HepG2 (cell line): Measurements from ENCODE around the gene MGARP. TPM values are rescaled to one million over a fixed set of nuclear protein-coding genes. Genes with fewer than 3 reads are reported as not detected.

Experiments used
- ATF7-NPFF ChIP-seq: sonication (generic); formaldehyde crosslinking; IDR thresholded peaks from 2 replicates; pipeline ENCODE4 v1.8.1; 2023; ENCODE audit warnings: mild to moderate bottlenecking, low read depth, missing genetic modification reagents, moderate library complexity
- CERS6 ChIP-seq: sonication (generic); formaldehyde crosslinking; IDR thresholded peaks from 2 replicates; pipeline ENCODE4 v1.5.0; 2020; ENCODE audit warnings: missing genetic modification reagents
- DMAP1 ChIP-seq: IDR thresholded peaks from 2 replicates; pipeline ENCODE4 v1.6.1; 2016
- DPF2 ChIP-seq: sonication (generic); formaldehyde crosslinking; IDR thresholded peaks from 2 replicates; pipeline ENCODE4 v1.4.0; 2020; ENCODE audit warnings: mild to moderate bottlenecking, low read depth, missing genetic modification reagents, borderline replicate concordance
- ELF4 ChIP-seq: sonication (generic); formaldehyde crosslinking; IDR thresholded peaks from 2 replicates; pipeline ENCODE4 v1.5.0; 2020; ENCODE audit warnings: missing genetic modification reagents, mild to moderate bottlenecking, moderate library complexity, borderline replicate concordance
- GABPA ChIP-seq, 2 experiments: IDR thresholded peaks; 2 replicates each; pipeline ENCODE4 v1.6.1; 2011 to 2016; ENCODE audit warnings: low read depth in 2 of 2, low read length in 1 of 2, missing biosample characterization in 1 of 2, missing genetic modification characterization in 1 of 2
- KAT7 ChIP-seq: IDR thresholded peaks from 2 replicates; pipeline ENCODE4 v1.6.1; 2018; ENCODE audit warnings: borderline replicate concordance, missing compliant biosample characterization
- KDM1A ChIP-seq: IDR thresholded peaks from 2 replicates; pipeline ENCODE4 v1.6.1; 2016; ENCODE audit warnings: missing compliant biosample characterization
- MBD4 ChIP-seq: IDR thresholded peaks from 2 replicates; pipeline ENCODE4 v1.6.1; 2012; ENCODE audit warnings: low read length, inconsistent platforms, borderline replicate concordance
- PLSCR1 ChIP-seq: sonication (generic); formaldehyde crosslinking; IDR thresholded peaks from 2 replicates; pipeline ENCODE4 v1.5.0; 2020; ENCODE audit warnings: missing genetic modification reagents, mild to moderate bottlenecking, borderline replicate concordance
- POGZ ChIP-seq: sonication (generic); formaldehyde crosslinking; IDR thresholded peaks from 2 replicates; pipeline ENCODE4 v1.4.0; 2020; ENCODE audit warnings: mild to moderate bottlenecking, missing genetic modification reagents
- SP4 ChIP-seq: sonication (generic); formaldehyde crosslinking; IDR thresholded peaks from 2 replicates; pipeline ENCODE4 v1.8.1; 2023; ENCODE audit warnings: mild to moderate bottlenecking, missing genetic modification reagents
- SRY ChIP-seq: sonication (generic); formaldehyde crosslinking; IDR thresholded peaks from 2 replicates; pipeline ENCODE4 v1.8.0; 2022; ENCODE audit warnings: mild to moderate bottlenecking, missing genetic modification reagents
- ZBTB14 ChIP-seq: sonication (generic); formaldehyde crosslinking; IDR thresholded peaks from 2 replicates; pipeline ENCODE4 v1.4.0; 2020; ENCODE audit warnings: missing genetic modification reagents
- ZNF205 ChIP-seq: IDR thresholded peaks from 2 replicates; pipeline ENCODE4 v1.6.1; 2018; ENCODE audit warnings: missing biosample characterization, missing genetic modification reagents
- ZNF24 ChIP-seq: fragments of 450-650 bp; IDR thresholded peaks from 2 replicates; pipeline ENCODE4 v1.6.1; 2017; ENCODE audit warnings: antibody characterized with exemption, mild to moderate bottlenecking
- ZNF253 ChIP-seq: sonication (generic); formaldehyde crosslinking; IDR thresholded peaks from 2 replicates; pipeline ENCODE4 v1.8.0; 2022; ENCODE audit warnings: mild to moderate bottlenecking, missing genetic modification reagents, borderline replicate concordance
- ZNF296 ChIP-seq: sonication (generic); formaldehyde crosslinking; conservative IDR thresholded peaks from 2 replicates; pipeline ENCODE4 v1.5.0; 2020; ENCODE audit warnings: mild to moderate bottlenecking, missing genetic modification reagents
- ZNF382 ChIP-seq: sonication (generic); formaldehyde crosslinking; IDR thresholded peaks from 2 replicates; pipeline ENCODE4 v1.5.0; 2020; ENCODE audit warnings: missing genetic modification reagents, mild to moderate bottlenecking, borderline replicate concordance
- ZNF468 ChIP-seq: sonication (generic); formaldehyde crosslinking; IDR thresholded peaks from 2 replicates; pipeline ENCODE4 v1.8.0; 2022; ENCODE audit warnings: mild to moderate bottlenecking, moderate library complexity, missing genetic modification reagents
- ZNF703 ChIP-seq: sonication (generic); formaldehyde crosslinking; IDR thresholded peaks from 2 replicates; pipeline ENCODE4 v1.5.1; 2020; ENCODE audit warnings: missing genetic modification reagents, mild to moderate bottlenecking, moderate library complexity, borderline replicate concordance
- ZNF781 ChIP-seq: sonication (generic); formaldehyde crosslinking; IDR thresholded peaks from 2 replicates; pipeline ENCODE4 v1.5.1; 2020; ENCODE audit warnings: borderline replicate concordance, mild to moderate bottlenecking, missing genetic modification reagents; ENCODE audit errors: not compliant biosample characterization
- polyA plus RNA-seq, 8 experiments: library from polyadenylated mRNA; depleted of rRNA in 3 of 8; stranded (reverse) in 7 of 8; unstranded in 1 of 8; fragments of >200 nt; fragmentation: Illumina TruSeq in 4 of 8; extraction: Trizol in 4 of 8; gene quantifications; 2 replicates each; pipeline versions ENCODE4 v1.2.1 to v1.2.3, GENCODE V29; 2011 to 2016; ENCODE audit warnings: low read depth in 4 of 8, missing spikeins in 1 of 8, mixed read lengths in 1 of 8; ENCODE audit not compliant: insufficient read depth in 1 of 8
- total RNA-seq, 5 experiments: library from RNA; depleted of rRNA; stranded (reverse); fragments of >200 nt; fragmentation: Illumina TruSeq; extraction: Trizol; gene quantifications; 2 replicates each; pipeline ENCODE4 v1.2.3, GENCODE V29; 2016; ENCODE audit warnings: low read depth in 1 of 5

MGARP gene
- total and polyA plus RNA-seq, 2 of the 13 experiments (the other 11 are each of a cell fraction or from before 2014, with no cell fraction given), result 0.11 to 0.13 TPM

- TF ChIP-seq SRY (CRISPR knock-in tag) (0 out of 2 replicates have a peak, but pooled peaks have one; percentile 52), ZNF24 (no peak), ZNF468 (CRISPR knock-in tag) (no peak), GABPA (IDR thresholded peaks at IDR 0.05; ENCODE audit: low read depth, low read length) (no peak), GABPA (CRISPR knock-in tag; IDR thresholded peaks at IDR 0.05; ENCODE audit: low read depth) (peak; percentile 43; the same call in 1 of the 2 replicates), ZNF253 (CRISPR knock-in tag) (peak; percentile 59; the same call in 1 of the 2 replicates), DPF2 (CRISPR knock-in tag) (no peak), ELF4 (CRISPR knock-in tag) (no peak), ZNF382 (CRISPR knock-in tag) (no peak), ZNF205 (CRISPR knock-in tag) (no peak), ATF7-NPFF (CRISPR knock-in tag) (no peak), ZNF296 (CRISPR knock-in tag) (peak; percentile 55; the same call in 1 of the 2 replicates), KAT7 (CRISPR knock-in tag) (no peak), CERS6 (CRISPR knock-in tag) (0 out of 2 replicates have a peak, but pooled peaks have one; percentile 6), KDM1A (no peak), MBD4 (no peak), SP4 (CRISPR knock-in tag) (0 out of 2 replicates have a peak, but pooled peaks have one; percentile 5), DMAP1 (CRISPR knock-in tag) (0 out of 2 replicates have a peak, but pooled peaks have one; percentile 5), POGZ (no peak), ZNF781 (CRISPR knock-in tag) (no peak), ZBTB14 (no peak), ZNF703 (CRISPR knock-in tag) (0 out of 2 replicates have a peak, but pooled peaks have one; percentile 70), PLSCR1 (CRISPR knock-in tag) (peak; percentile 94)
Measured at GRCh38 chr4:139301821-139302611, 22.0 kb upstream of the MGARP start, which contains the start of gene NDUFC1 (continued).
